ENCODE data around the gene NSDHL.
"Not testable (repeated sequence)": the region's sequence is repeated elsewhere in the genome, so short reads cannot be mapped to it uniquely, and the experiment has no call there.

The NSDHL gene

GRCh38 chrX:152903589-152903988 lies 72.7 kb downstream of the NSDHL start:
- DNase-seq (ENCODE audit: low read depth) = no peak
- no peak overlapping the region for H3K4me3 ChIP-seq (ENCODE audit: low read length)
- TF ChIP-seq CTCF (conservative IDR thresholded peaks at IDR 0.05; ENCODE audit: low read length) = no peak

- DNase-seq (ENCODE audit: low read depth) = peak; percentile 65
- peak; percentile 72 for TF ChIP-seq CTCF (conservative IDR thresholded peaks at IDR 0.05; ENCODE audit: low read length)
- H3K4me3 ChIP-seq (ENCODE audit: low read length) = no peak overlapping the region
Measured at GRCh38 chrX:152904151-152905080, 73.6 kb downstream of the NSDHL start.

- DNase-seq (ENCODE audit: low read depth) = no peak
- H3K4me3 ChIP-seq (ENCODE audit: low read length) = no peak overlapping the region
- TF ChIP-seq CTCF (conservative IDR thresholded peaks at IDR 0.05; ENCODE audit: low read length) = no peak
Measured at GRCh38 chrX:152905081-152905420, 74.2 kb downstream of the NSDHL start.

GRCh38 chrX:152907084-152907651 lies 76.3 kb downstream of the NSDHL start:
- TF ChIP-seq CTCF (conservative IDR thresholded peaks at IDR 0.05; ENCODE audit: low read length) = no peak
- DNase-seq (ENCODE audit: low read depth) = peak; percentile 23
- H3K4me3 ChIP-seq (ENCODE audit: low read length) = no peak overlapping the region

- no peak for TF ChIP-seq CTCF (conservative IDR thresholded peaks at IDR 0.05; ENCODE audit: low read length)
- H3K4me3 ChIP-seq (ENCODE audit: low read length) = no peak overlapping the region
- no peak for DNase-seq (ENCODE audit: low read depth)
Measured at GRCh38 chrX:152908486-152908885, 77.6 kb downstream of the NSDHL start.

- not testable (repeated sequence) for DNase-seq (ENCODE audit: low read depth); H3K4me3 ChIP-seq (ENCODE audit: low read length)
Measured at GRCh38 chrX:152910018-152910417, 79.2 kb downstream of the NSDHL start.

- DNase-seq (ENCODE audit: low read depth) = no peak
- H3K4me3 ChIP-seq (ENCODE audit: low read length) = no peak overlapping the region
- no peak for TF ChIP-seq CTCF (conservative IDR thresholded peaks at IDR 0.05; ENCODE audit: low read length)
Measured at GRCh38 chrX:152912106-152912505, 81.2 kb downstream of the NSDHL start.

Data from AG10803 (cell line).